LNCAP (cell line): ENCODE results near the gene BPIFB1.

Experiments used
- TF ChIP-seq, protein P1 (sequence below): fragments of 450-650 bp; IDR thresholded peaks from 2 replicates; pipeline ENCODE4 v1.5.1; 2017; ENCODE audit warnings: mild to moderate bottlenecking

BPIFB1 gene

DNA sequence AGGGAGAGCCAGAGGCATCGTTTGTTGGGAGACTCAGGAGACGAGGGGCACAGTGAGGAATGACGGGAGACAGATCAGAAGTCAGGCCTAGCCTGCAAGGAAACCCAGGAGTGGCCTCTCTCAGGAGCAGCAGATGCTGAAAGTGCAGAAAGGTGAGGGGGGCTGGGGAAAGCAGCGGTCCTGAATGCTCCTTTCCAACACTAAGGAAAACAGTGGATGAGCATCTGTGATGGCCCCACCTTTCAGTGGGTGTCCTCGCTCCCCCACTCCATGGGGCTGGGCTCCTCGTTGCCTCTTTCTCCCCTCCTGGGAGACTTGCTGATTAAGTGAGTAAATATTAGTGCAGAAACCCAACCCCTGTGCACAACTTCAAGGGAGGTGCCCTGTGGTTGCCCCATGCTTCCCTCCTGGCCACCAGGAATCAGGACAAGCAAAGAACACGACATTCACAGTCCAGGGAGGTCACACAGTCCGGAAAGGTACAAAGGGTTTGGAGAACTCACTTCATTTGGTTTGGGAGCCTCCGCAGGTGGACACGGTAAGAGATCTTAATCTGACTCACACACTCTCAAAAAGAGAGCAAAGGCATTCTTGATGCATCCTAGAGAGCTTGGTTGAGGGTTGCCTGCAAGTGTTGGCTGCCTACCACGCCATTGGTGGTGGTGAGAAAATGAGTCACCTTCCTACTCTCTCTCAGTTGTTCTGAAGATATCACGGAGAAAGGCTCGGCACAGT is 9.7 kb upstream of the BPIFB1 start:
- TF ChIP-seq, protein P1, sequence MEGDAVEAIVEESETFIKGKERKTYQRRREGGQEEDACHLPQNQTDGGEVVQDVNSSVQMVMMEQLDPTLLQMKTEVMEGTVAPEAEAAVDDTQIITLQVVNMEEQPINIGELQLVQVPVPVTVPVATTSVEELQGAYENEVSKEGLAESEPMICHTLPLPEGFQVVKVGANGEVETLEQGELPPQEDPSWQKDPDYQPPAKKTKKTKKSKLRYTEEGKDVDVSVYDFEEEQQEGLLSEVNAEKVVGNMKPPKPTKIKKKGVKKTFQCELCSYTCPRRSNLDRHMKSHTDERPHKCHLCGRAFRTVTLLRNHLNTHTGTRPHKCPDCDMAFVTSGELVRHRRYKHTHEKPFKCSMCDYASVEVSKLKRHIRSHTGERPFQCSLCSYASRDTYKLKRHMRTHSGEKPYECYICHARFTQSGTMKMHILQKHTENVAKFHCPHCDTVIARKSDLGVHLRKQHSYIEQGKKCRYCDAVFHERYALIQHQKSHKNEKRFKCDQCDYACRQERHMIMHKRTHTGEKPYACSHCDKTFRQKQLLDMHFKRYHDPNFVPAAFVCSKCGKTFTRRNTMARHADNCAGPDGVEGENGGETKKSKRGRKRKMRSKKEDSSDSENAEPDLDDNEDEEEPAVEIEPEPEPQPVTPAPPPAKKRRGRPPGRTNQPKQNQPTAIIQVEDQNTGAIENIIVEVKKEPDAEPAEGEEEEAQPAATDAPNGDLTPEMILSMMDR, result no peak

GRCh38 chr20:33275215-33275614 is 7.8 kb upstream of the BPIFB1 start:
- TF ChIP-seq, protein P1, result no peak

- TF ChIP-seq, protein P1, result no peak
These were observed 7.1 kb upstream of the BPIFB1 start for GRCh38 chr20:33275871-33276270.

- TF ChIP-seq, protein P1, result no peak
These were observed 6.5 kb upstream of the BPIFB1 start for GRCh38 chr20:33276303-33277113.

- TF ChIP-seq, protein P1, result no peak
These were observed 5.3 kb upstream of the BPIFB1 start for GRCh38 chr20:33277471-33278441.

DNA sequence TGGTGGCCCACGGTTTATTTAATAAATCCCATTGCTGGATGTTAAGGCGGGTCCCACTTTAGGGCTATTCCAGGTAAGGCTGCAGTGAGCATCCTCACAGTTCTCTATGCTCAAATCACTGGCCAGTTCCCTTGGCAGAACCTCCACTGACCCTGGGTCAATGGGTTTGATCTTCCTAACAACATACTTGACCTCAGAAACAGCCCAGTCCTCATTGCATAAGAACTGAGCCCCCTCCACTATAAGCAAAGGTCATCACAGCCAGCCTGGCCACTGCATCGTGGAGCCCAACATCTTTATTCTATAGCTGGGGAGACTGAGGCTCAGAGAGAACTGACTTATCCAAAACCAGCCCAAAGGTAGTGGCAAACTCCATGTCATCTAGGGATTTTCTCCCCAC is 4.3 kb upstream of the BPIFB1 start:
- TF ChIP-seq, protein P1, result no peak

- TF ChIP-seq, protein P1, result no peak
These were observed 3.6 kb upstream of the BPIFB1 start for GRCh38 chr20:33279261-33279910.
